PFSK-1 (cell line): ENCODE results near the gene SMPDL3B.

ENCODE experiments used
- FOXP2 ChIP-seq: optimal IDR thresholded peaks from 2 replicates; pipeline ENCODE3; 2011; ENCODE audit warnings: borderline replicate concordance, control low read depth, inconsistent platforms; ENCODE audit not compliant: insufficient read depth; ENCODE audit errors: extremely low read length, extremely low read depth
- POLR2AphosphoS5 ChIP-seq: IDR thresholded peaks from 2 replicates; pipeline ENCODE4 v1.6.1; 2012; ENCODE audit warnings: low read depth, mild to moderate bottlenecking, control low read depth, low read length, moderate library complexity
- SIN3A ChIP-seq: IDR thresholded peaks from 2 replicates; pipeline ENCODE4 v1.6.1; 2012; ENCODE audit warnings: mild to moderate bottlenecking, low read length, moderate library complexity, borderline replicate concordance; ENCODE audit not compliant: insufficient read depth
- TAF1 ChIP-seq: IDR thresholded peaks from 2 replicates; pipeline ENCODE4 v1.6.1; 2012; ENCODE audit warnings: low read length, control low read depth, borderline replicate concordance; ENCODE audit not compliant: insufficient read depth
- TF ChIP-seq, protein P1 (sequence below), 2 experiments: IDR thresholded peaks; 2 replicates each; pipeline versions ENCODE4 v1.6.1 to v1.8.0; 2011 to 2012; ENCODE audit warnings: low read depth in 2 of 2, low read length in 2 of 2, control low read depth in 1 of 2, inconsistent platforms in 1 of 2, mild to moderate bottlenecking in 1 of 2, moderate library complexity in 1 of 2; ENCODE audit not compliant: insufficient read depth in 1 of 2

Gene SMPDL3B

DNA sequence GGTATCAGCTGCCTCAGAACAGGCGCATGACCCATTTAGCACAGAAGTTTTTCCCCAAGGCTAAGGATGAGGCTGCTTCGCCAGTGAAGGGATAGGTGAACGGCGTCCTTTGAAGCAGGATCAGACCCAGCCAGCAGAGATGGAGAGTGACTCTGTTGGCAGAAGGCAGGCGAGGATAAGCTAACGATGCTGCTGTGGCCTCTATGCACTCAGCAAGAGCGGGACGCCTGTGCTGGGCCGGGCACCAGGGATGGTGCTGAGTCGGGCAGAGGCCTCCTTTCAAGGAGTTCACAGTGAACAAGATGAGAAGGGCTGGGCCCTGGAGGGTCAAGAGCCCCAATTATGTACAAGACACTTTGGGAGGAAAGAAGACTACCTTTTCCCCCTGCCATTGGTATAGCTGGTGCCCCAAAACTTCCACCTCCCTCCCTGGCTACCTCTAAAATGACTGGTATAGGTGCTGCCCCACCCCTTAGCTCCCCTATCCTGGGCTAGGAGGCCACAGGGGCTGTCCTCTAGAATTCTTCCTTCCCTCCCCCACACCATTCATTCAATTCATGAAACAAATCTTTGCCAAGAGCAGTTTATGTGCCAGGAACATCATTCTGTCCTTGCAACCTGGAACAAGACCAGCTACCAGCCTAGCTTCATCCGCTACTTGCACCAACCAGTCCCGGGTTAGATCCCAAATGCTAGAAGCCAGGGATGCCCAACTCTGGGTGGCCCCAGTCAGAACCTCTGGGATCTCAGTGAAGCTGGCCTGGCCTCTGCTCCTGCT lies 32.5 kb downstream of the SMPDL3B start:
- TF ChIP-seq TAF1, result no peak

DNA sequence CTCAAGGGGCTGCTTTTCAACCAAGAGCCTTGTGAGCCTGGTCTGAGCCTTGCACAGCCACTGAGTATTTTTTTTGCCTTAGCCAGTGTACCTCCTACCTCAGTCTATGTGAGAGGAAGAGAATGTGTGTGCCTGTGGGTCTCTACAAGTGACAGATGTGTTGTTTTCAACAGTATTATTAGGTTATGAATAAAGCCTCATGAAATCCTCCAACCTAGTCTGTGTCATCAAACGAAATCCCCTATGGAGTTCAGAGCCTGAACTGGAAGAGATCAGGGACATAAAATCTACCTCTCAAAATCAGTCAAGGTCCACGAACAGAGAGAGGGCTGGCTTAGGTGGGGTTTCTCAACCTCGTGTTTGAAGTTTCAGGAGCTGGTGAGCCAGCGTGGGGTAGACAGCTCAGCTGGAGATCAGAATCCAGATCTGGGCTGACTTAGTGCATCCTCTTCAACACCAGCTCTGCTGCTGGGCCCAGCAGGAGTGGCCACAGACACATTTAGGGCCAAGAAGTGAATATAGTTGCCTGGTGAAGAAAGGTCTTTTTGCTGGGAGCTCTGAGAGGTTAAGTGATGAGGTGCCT lies 33.2 kb downstream of the SMPDL3B start:
- TF ChIP-seq, protein P1, sequence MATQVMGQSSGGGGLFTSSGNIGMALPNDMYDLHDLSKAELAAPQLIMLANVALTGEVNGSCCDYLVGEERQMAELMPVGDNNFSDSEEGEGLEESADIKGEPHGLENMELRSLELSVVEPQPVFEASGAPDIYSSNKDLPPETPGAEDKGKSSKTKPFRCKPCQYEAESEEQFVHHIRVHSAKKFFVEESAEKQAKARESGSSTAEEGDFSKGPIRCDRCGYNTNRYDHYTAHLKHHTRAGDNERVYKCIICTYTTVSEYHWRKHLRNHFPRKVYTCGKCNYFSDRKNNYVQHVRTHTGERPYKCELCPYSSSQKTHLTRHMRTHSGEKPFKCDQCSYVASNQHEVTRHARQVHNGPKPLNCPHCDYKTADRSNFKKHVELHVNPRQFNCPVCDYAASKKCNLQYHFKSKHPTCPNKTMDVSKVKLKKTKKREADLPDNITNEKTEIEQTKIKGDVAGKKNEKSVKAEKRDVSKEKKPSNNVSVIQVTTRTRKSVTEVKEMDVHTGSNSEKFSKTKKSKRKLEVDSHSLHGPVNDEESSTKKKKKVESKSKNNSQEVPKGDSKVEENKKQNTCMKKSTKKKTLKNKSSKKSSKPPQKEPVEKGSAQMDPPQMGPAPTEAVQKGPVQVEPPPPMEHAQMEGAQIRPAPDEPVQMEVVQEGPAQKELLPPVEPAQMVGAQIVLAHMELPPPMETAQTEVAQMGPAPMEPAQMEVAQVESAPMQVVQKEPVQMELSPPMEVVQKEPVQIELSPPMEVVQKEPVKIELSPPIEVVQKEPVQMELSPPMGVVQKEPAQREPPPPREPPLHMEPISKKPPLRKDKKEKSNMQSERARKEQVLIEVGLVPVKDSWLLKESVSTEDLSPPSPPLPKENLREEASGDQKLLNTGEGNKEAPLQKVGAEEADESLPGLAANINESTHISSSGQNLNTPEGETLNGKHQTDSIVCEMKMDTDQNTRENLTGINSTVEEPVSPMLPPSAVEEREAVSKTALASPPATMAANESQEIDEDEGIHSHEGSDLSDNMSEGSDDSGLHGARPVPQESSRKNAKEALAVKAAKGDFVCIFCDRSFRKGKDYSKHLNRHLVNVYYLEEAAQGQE (IDR thresholded peaks at IDR 0.05; ENCODE audit: insufficient read depth in 1 of 2, low read depth in 2 of 2, low read length in 2 of 2), result no peak
- TF ChIP-seq SIN3A (no peak), FOXP2 (no peak), TAF1 (no peak), POLR2AphosphoS5 (no peak)

DNA sequence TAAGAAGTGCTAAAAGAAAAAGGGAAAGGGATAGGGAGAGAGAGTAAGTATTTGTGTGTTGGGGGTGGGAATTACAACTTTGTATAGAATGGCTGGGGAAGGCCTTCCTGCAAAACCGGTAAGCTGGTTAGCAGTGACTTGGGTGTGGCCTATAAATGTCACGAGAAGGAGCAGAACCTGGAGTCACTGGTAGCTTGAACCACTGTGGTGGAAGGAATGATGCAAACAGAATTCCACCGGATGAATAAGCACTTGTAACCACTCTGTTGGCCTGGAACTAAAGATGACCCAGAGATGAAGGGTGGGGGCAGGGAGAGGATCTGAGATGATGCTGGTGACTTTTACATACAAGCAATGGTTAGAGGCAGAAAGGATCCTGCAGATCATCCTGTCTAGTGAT lies 33.9 kb downstream of the SMPDL3B start:
- TF ChIP-seq POLR2AphosphoS5, result no peak
- TF ChIP-seq, protein P1 (IDR thresholded peaks at IDR 0.05; ENCODE audit: insufficient read depth in 1 of 2, low read depth in 2 of 2, low read length in 2 of 2), result no peak
- TF ChIP-seq TAF1, result no peak

DNA sequence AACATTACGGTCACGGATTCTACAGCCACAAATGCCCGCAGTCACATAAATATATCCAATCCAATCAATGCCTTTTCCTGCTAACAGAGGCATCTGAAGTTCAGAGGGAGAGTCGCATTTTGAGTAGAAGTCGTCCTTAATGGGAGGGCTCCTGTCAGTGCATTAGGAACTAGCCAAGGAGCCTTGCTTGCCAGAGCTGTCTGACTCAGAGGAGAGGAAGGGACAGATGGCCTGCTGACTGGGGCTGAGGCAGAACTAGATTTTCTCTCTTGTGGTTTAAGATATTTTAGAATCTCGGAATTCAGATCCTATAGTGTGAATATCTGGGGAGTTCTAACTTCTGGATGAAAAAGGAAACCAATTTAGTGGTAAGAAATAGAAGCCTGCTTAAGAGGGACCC lies 35.6 kb downstream of the SMPDL3B start:
- no peak for TF ChIP-seq SIN3A
- no peak for TF ChIP-seq FOXP2
- no peak for TF ChIP-seq POLR2AphosphoS5
- no peak for TF ChIP-seq TAF1
- TF ChIP-seq, protein P1 (IDR thresholded peaks at IDR 0.05; ENCODE audit: insufficient read depth in 1 of 2, low read depth in 2 of 2, low read length in 2 of 2), result no peak

DNA sequence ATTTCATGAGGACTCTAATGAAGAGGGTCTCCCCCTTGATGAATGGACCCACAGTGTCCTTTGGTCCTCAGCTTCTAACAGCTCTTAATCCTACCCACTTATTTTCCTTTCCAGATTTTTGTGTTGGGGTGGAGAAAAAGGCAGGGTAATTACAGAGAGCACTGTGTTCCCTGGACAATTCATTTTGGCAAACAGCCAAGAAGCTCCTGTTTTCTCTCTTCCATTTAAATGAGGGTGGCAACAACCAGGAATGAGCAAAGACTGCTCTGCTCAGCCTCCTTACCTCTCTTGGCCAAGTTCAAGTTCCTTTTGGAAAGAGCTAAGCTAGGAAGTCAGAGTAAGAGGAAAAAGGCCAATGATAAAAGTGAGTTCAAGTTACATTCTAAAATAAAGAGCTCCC lies 36.9 kb downstream of the SMPDL3B start:
- TF ChIP-seq TAF1 (no peak), SIN3A (no peak), FOXP2 (no peak), POLR2AphosphoS5 (no peak)
- TF ChIP-seq, protein P1 (IDR thresholded peaks at IDR 0.05; ENCODE audit: insufficient read depth in 1 of 2, low read depth in 2 of 2, low read length in 2 of 2), result no peak
